Hepatocyte (in vitro differentiated cells): Measurements from ENCODE around the gene HSD11B1L.

Source experiments
- CTCF ChIP-seq: fragments of 200-600 bp; sonication (generic); IDR thresholded peaks from 2 replicates; pipeline ENCODE4 v1.5.1; 2016; ENCODE audit warnings: antibody characterized with exemption, mild to moderate bottlenecking; ENCODE audit not compliant: poor library complexity
- EZH2 ChIP-seq: fragments of 200-600 bp; sonication (generic); IDR thresholded peaks from 2 replicates; pipeline ENCODE4 v1.6.1; 2016; ENCODE audit warnings: antibody characterized with exemption, mild to moderate bottlenecking, borderline replicate concordance

- TF ChIP-seq CTCF (no peak), EZH2 (no peak)
Observed at GRCh38 chr19:5718579-5719273, 37.9 kb downstream of the HSD11B1L start.
